ENCODE measurements around the gene SMYD3.

SMYD3 gene

GRCh38 chr1:246170574-246171261, 336.4 kb downstream of the SMYD3 start:
- DNase-seq (ENCODE audit: low spot score), result no peak

GRCh38 chr1:246169486-246169885, 337.6 kb downstream of the SMYD3 start:
- no peak for DNase-seq (ENCODE audit: low spot score)

- DNase-seq (ENCODE audit: low spot score), result no peak
Measured at GRCh38 chr1:246169019-246169418, 338.1 kb downstream of the SMYD3 start.

- DNase-seq (ENCODE audit: low spot score), result no peak
Measured at GRCh38 chr1:246166841-246167240, 340.2 kb downstream of the SMYD3 start.

- no peak for DNase-seq (ENCODE audit: low spot score)
Measured at GRCh38 chr1:246165826-246166709, 341.0 kb downstream of the SMYD3 start.

GRCh38 chr1:246164764-246165163, 342.3 kb downstream of the SMYD3 start:
- DNase-seq (ENCODE audit: low spot score), result no peak

GRCh38 chr1:246162560-246162959, 344.5 kb downstream of the SMYD3 start:
- DNase-seq (ENCODE audit: low spot score), result no peak

GRCh38 chr1:246161626-246162025, 345.5 kb downstream of the SMYD3 start:
- peak; percentile 19 for DNase-seq (ENCODE audit: low spot score)

GRCh38 chr1:246160905-246161304, 346.2 kb downstream of the SMYD3 start:
- no peak for DNase-seq (ENCODE audit: low spot score)

GRCh38 chr1:246160374-246160773, 346.7 kb downstream of the SMYD3 start:
- DNase-seq (ENCODE audit: low spot score), result no peak

GRCh38 chr1:246159279-246160227, 347.5 kb downstream of the SMYD3 start:
- no peak for DNase-seq (ENCODE audit: low spot score)

- no peak for DNase-seq (ENCODE audit: low spot score)
Measured at GRCh38 chr1:246158131-246158530, 348.9 kb downstream of the SMYD3 start.

- no peak for DNase-seq (ENCODE audit: low spot score)
Measured at GRCh38 chr1:246157516-246157915, 349.6 kb downstream of the SMYD3 start.

GRCh38 chr1:246156847-246157246, 350.2 kb downstream of the SMYD3 start:
- no peak for DNase-seq (ENCODE audit: low spot score)

- DNase-seq (ENCODE audit: low spot score), result peak; percentile 49
Measured at GRCh38 chr1:246155923-246156322, 351.2 kb downstream of the SMYD3 start.

GRCh38 chr1:246153796-246154212, 353.3 kb downstream of the SMYD3 start:
- DNase-seq (ENCODE audit: low spot score), result no peak

- no peak for DNase-seq (ENCODE audit: low spot score)
Measured at GRCh38 chr1:246152986-246153431, 354.1 kb downstream of the SMYD3 start.

GRCh38 chr1:246151796-246152434, 355.2 kb downstream of the SMYD3 start:
- DNase-seq (ENCODE audit: low spot score), result no peak

GRCh38 chr1:246149543-246149942, 357.5 kb downstream of the SMYD3 start:
- no peak for DNase-seq (ENCODE audit: low spot score)

GRCh38 chr1:246147524-246148461, 359.3 kb downstream of the SMYD3 start:
- no peak for DNase-seq (ENCODE audit: low spot score)

Data from AG08396 (cell line).